Stomach (tissue), 9 donors: ENCODE results near the gene FAM163B. TPM values are rescaled to one million over a fixed set of nuclear protein-coding genes. Genes with fewer than 3 reads are reported as not detected.

ENCODE experiments used
- DNase-seq, 2 donors: peaks; one replicate each; pipeline versions ENCODE4 v3.0.0 to v3.0.0-alpha.2; 2013 to 2019
- H3K27ac ChIP-seq, 5 donors: fragments of 200-600 bp in 4 of 5; sonication (generic) in 4 of 5; one replicate each; pipeline ENCODE4 v1.5.1; 2013 to 2019; ENCODE audit warnings: mild to moderate bottlenecking in 1 of 5, moderate library complexity in 1 of 5
- H3K27me3 ChIP-seq, 3 donors: fragments of 200-600 bp; sonication (generic); one replicate each; pipeline ENCODE4 v1.5.1; 2017 to 2019; ENCODE audit warnings: mixed run types in 1 of 3
- H3K36me3 ChIP-seq, 4 donors: fragments of 200-600 bp; sonication (generic); 1 replicate in 3 of 4; 2 replicates in 1 of 4; pipeline ENCODE4 v1.5.1; 2016 to 2019
- H3K4me1 ChIP-seq, 4 donors: fragments of 200-600 bp; sonication (generic); one replicate each; pipeline ENCODE4 v1.5.1; 2016 to 2019
- H3K4me3 ChIP-seq, 4 donors: fragments of 200-600 bp; sonication (generic) in 3 of 4; one replicate each; pipeline ENCODE4 v1.5.1; 2016 to 2019; ENCODE audit warnings: mild to moderate bottlenecking in 1 of 4
- H3K9me3 ChIP-seq, 4 donors: fragments of 200-600 bp; sonication (generic); one replicate each; pipeline ENCODE4 v1.5.1; 2016 to 2019
- CTCF ChIP-seq, 7 experiments: fragments of 450-650 bp in 4 of 7; fragments of 200-600 bp in 3 of 7; sonication (generic) in 3 of 7; IDR thresholded peaks; one replicate each; pipeline ENCODE4 v1.5.1; 2016 to 2019; ENCODE audit warnings: antibody characterized with exemption in 7 of 7, control low read depth in 2 of 7, mild to moderate bottlenecking in 1 of 7
- EP300 ChIP-seq: sonication (generic); formaldehyde crosslinking; IDR thresholded peaks from one replicate; pipeline ENCODE4 v1.6.1; 2017; ENCODE audit warnings: antibody characterized with exemption
- POLR2A ChIP-seq, 4 donors: fragments of 450-650 bp; IDR thresholded peaks; one replicate each; pipeline ENCODE4 v1.6.1; 2016; ENCODE audit warnings: antibody characterized with exemption in 4 of 4, control low read depth in 2 of 4, mild to moderate bottlenecking in 1 of 4, moderate library complexity in 1 of 4
- POLR2AphosphoS5 ChIP-seq, 3 donors: sonication (generic); formaldehyde crosslinking; IDR thresholded peaks; one replicate each; pipeline ENCODE4 v1.6.1; 2016; ENCODE audit warnings: antibody characterized with exemption in 3 of 3
- WGBS, 5 donors: extraction: QIAGEN DNeasy Blood & Tissue Kit in 3 of 5; methylation state at CpG; one replicate each; pipeline versions ENCODE4 v1.1.5 to v1.1.7; 2013 to 2018; 5-methylcytosine and 5-hydroxymethylcytosine counted together
- intact Hi-C: fragments of 100-400 bp; cut with DNase I; formaldehyde crosslinking; loops from one replicate; pipeline ENCODE4 v1.15.1; 2023; ENCODE audit warnings: low total_unique reads
- polyA plus RNA-seq, 3 donors: library from polyadenylated mRNA; stranded (reverse); fragments of 200-250 nt; gene quantifications; one replicate each; pipeline ENCODE4 v1.2.3, GENCODE V29; 2013
- total RNA-seq, 5 donors: library from RNA; depleted of rRNA; stranded (reverse); fragments of >200 nt; gene quantifications; one replicate each; pipeline versions ENCODE4 v1.1.0 to v1.2.3, GENCODE V29; 2014 to 2016
- donor health status: healthy with polysubstance abuse.
- donor health status: Bipolar disorder and iron deficiency.
- donor health status: healthy.

Gene FAM163B
- total and polyA plus RNA-seq, 8 donors: not detected

GRCh38 chr9:133551446-133551845 is 57.7 kb downstream of the FAM163B start:
- H3K27me3 ChIP-seq: peaks cover 0 to 5% (median 0%) of the 10 kb centered on the region in 3 donors
- no peaks in the 10 kb centered on the region for H3K9me3 ChIP-seq
- TF ChIP-seq CTCF (IDR thresholded peaks at IDR 0.05) (no peak), POLR2AphosphoS5 (IDR thresholded peaks at IDR 0.05) (no peak), EP300 (no peak), POLR2A (IDR thresholded peaks at IDR 0.05) (no peak)
- H3K4me3 ChIP-seq: no peak overlapping the region
- no peak overlapping the region for H3K27ac ChIP-seq
- DNase-seq: no peak
- H3K4me1 ChIP-seq: no peaks in the 10 kb centered on the region
- peaks cover 0 to 29% (median 0%) of the 10 kb centered on the region in 4 donors for H3K36me3 ChIP-seq
- intact Hi-C loops: no loop called here
- 77 to 92% (median 80%) methylated on average over 7 of the region's 7 CpGs for WGBS, 5 donors

- intact Hi-C loops: no loop called here
- Histone ChIP-seq H3K27ac (no peak overlapping the region), H3K4me3 (no peak overlapping the region), H3K9me3 (no peaks in the 10 kb centered on the region), H3K27me3 (no peaks in the 10 kb centered on the region), H3K4me1 (peaks cover 0 to 9% (median 6%) of the 10 kb centered on the region in 4 donors), H3K36me3 (peaks cover 0 to 21% (median 0%) of the 10 kb centered on the region in 4 donors)
- DNase-seq: no peak
- WGBS, 5 donors: 83 to 92% (median 85%) methylated on average over 8 to 15 of the region's 15 CpGs
- no peak for TF ChIP-seq EP300
Observed at GRCh38 chr9:133547116-133547515, 62.1 kb downstream of the FAM163B start.

GRCh38 chr9:133546287-133546680 is 62.9 kb downstream of the FAM163B start:
- Histone ChIP-seq H3K9me3 (no peaks in the 10 kb centered on the region), H3K27ac (peak overlapping the region in 1 of 5 donors; percentile 18), H3K36me3 (peaks cover 0 to 21% (median 0%) of the 10 kb centered on the region in 4 donors), H3K4me3 (no peak overlapping the region), H3K4me1 (peaks cover 0 to 14% (median 7%) of the 10 kb centered on the region in 4 donors), H3K27me3 (no peaks in the 10 kb centered on the region)
- 55 to 78% (median 59%) methylated on average over 4 to 8 of the region's 8 CpGs for WGBS, 5 donors
- intact Hi-C loops: no loop called here
- TF ChIP-seq EP300: no peak
- TF ChIP-seq POLR2A (IDR thresholded peaks at IDR 0.05): no peak
- TF ChIP-seq POLR2AphosphoS5 (IDR thresholded peaks at IDR 0.05): no peak
- TF ChIP-seq CTCF (IDR thresholded peaks at IDR 0.05): no peak
- no peak for DNase-seq

GRCh38 chr9:133545494-133546286 is 63.5 kb downstream of the FAM163B start:
- Histone ChIP-seq H3K27me3 (no peaks in the 10 kb centered on the region), H3K4me3 (no peak overlapping the region), H3K27ac (peak overlapping the region in 1 of 5 donors; percentile 56), H3K36me3 (peaks cover 0 to 21% (median 0%) of the 10 kb centered on the region in 4 donors), H3K4me1 (peaks cover 0 to 14% (median 7%) of the 10 kb centered on the region in 4 donors), H3K9me3 (no peaks in the 10 kb centered on the region)
- intact Hi-C loops: no loop called here
- DNase-seq: peak in 1 of 2 donors; percentile 59
- WGBS, 5 donors: 65 to 79% (median 66%) methylated on average over 19 to 25 of the region's 25 CpGs
- no peak for TF ChIP-seq POLR2AphosphoS5 (IDR thresholded peaks at IDR 0.05)
- no peak for TF ChIP-seq CTCF (IDR thresholded peaks at IDR 0.05)
- TF ChIP-seq EP300: no peak
- TF ChIP-seq POLR2A (IDR thresholded peaks at IDR 0.05): no peak
